Adipose tissue (tissue), 3 donors: ENCODE results near the gene SLC16A5. TPM values are rescaled to one million over a fixed set of nuclear protein-coding genes. Genes with fewer than 3 reads are reported as not detected.

Experiments
- H3K27ac ChIP-seq: one replicate; pipeline ENCODE4 v1.5.1; 2013; ENCODE audit warnings: low read depth, low read length
- WGBS, 3 donors: extraction: QIAGEN DNeasy Blood & Tissue Kit; methylation state at CpG; one replicate each; pipeline ENCODE4 v1.1.7; 2013; 5-methylcytosine and 5-hydroxymethylcytosine counted together
- polyA plus RNA-seq, 3 donors: library from polyadenylated mRNA; stranded (reverse); fragments of 200-250 nt; gene quantifications; one replicate each; pipeline ENCODE4 v1.2.3, GENCODE V29; 2013
- donor health status: healthy with polysubstance abuse.
- donor health status: Bipolar disorder and iron deficiency.
- donor health status: healthy.

SLC16A5 gene
- polyA plus RNA-seq, 3 donors = 2.0 to 7.1 (median 5.6) TPM

DNA sequence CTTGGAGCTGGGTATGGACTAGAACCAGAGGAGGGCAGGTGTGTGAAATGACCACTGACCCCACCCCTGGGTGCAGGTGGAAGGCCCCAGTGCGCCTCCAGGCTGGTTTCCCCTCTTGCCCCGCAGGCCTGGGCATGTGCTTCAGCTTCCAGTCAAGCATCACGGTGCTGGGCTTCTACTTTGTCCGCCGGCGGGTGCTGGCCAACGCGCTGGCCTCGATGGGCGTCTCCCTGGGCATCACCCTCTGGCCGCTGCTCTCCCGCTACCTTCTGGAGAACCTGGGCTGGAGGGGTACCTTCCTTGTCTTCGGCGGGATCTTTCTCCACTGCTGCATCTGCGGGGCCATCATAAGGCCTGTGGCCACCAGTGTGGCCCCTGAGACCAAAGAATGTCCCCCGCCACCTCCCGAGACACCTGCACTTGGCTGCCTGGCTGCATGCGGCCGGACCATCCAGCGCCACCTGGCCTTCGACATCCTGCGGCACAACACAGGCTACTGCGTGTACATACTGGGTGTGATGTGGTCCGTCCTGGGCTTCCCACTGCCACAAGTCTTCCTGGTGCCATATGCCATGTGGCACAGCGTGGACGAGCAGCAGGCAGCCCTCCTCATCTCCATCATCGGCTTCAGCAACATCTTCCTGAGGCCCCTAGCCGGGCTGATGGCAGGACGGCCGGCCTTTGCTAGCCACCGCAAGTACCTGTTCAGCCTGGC lies 12.3 kb downstream of the SLC16A5 start:
- 95 to 98% (median 96%) methylated on average over 31 of the region's 31 CpGs for WGBS, 3 donors
- no peak overlapping the region for H3K27ac ChIP-seq

- WGBS, 3 donors = 41 to 71% (median 45%) methylated on average over 11 to 12 of the region's 12 CpGs
- H3K27ac ChIP-seq = no peak overlapping the region
Measured at GRCh38 chr17:75102385-75102821, 14.6 kb downstream of the SLC16A5 start.

- H3K27ac ChIP-seq = no peak overlapping the region
Measured at GRCh38 chr17:75103601-75104554, 16.1 kb downstream of the SLC16A5 start.

GRCh38 chr17:75105126-75106080 lies 17.6 kb downstream of the SLC16A5 start:
- WGBS, 3 donors = 49 to 67% (median 63%) methylated on average over 18 to 20 of the region's 20 CpGs
- H3K27ac ChIP-seq = no peak overlapping the region

More at GRCh38 chr17:75103601-75104554, 16.1 kb downstream of the SLC16A5 start:
- 79 to 89% (median 88%) methylated on average over 13 to 14 of the region's 14 CpGs for WGBS, 3 donors

DNA sequence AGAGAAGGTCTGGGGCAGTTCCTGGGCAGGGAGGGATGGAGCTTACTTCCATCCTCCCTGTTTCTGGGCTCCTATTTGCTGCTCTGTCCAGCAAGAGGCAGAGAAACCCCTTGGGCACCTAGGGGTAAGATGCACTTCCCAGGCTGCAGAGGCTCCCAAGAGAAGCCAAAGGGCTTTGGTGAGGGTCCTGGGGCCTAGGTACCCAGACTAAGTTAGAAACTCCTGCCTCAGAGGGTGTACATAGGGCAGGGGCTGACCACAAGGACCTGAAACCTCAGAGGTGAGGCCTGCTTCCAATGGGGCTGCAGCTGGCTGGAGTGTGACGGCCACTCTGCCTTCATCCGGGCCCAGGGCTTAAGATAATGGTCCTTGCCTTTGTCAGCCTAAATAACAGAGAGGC lies 20.4 kb downstream of the SLC16A5 start:
- no peak overlapping the region for H3K27ac ChIP-seq
- 81 to 89% (median 86%) methylated on average over 2 of the region's 2 CpGs for WGBS, 3 donors

DNA sequence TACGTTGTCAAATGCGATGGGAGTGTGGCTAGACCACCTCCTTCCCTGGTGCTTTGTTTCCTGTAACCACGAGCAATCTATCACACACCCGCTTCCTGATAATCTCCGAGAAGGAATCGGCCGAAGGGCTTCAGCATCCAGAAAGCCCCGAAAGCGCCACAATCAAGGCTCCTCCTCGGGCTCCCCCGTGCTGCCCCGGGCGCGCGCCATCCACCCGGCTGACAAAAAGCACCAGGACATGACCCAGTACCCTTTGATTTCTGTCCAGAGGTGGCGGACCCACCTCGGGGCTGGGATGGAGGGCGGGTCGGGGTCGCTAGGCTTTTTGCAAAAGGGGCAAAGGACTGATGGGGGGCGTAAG lies 21.3 kb downstream of the SLC16A5 start:
- WGBS, 3 donors = 6 to 24% (median 7%) methylated on average over 22 of the region's 22 CpGs
- H3K27ac ChIP-seq = no peak overlapping the region

GRCh38 chr17:75109407-75110233 lies 21.9 kb downstream of the SLC16A5 start, which contains the start of gene ARMC7:
Gene ARMC7, plus strand, starts transcription at chr17:75109969. Its CDS starts 320 bp downstream, at chr17:75110289.
- WGBS, 3 donors = 0% methylated on average over 60 to 68 of the region's 68 CpGs
- H3K27ac ChIP-seq = no peak within 1 kb of the TSS

DNA sequence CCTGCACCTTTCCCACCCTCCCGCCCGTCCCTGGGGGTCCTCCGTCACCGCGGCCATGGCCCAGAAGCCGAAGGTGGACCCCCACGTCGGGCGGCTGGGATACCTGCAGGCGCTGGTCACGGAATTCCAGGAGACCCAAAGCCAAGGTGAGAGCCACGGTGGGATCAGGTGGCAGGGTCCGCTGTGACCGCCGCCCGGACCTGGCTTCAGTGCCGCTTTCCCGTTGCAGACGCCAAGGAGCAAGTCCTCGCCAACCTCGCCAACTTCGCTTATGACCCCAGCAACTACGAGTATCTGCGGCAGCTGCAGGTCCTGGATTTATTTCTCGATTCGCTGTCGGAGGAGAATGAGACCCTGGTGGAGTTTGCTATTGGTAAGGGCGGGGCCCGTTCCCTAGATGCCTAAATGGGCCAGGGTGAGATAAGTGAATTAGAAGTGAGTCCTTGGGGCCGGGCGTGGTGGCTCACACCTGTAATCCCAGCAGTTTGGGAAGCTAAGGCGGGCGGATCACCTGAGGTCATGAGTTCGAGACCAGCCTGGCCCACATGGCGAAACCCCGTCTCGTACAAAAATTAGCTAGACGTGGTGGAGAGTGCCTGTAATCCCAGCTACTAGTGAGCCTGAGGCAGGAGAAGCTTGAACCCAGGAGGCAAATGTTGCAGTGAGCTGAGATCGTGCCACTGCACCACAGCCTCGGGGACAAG lies 22.6 kb downstream of the SLC16A5 start:
- no peak overlapping the region for H3K27ac ChIP-seq
- WGBS, 3 donors = 19 to 24% (median 21%) methylated on average over 35 to 40 of the region's 40 CpGs

GRCh38 chr17:75111777-75112335 lies 24.1 kb downstream of the SLC16A5 start:
- H3K27ac ChIP-seq = no peak overlapping the region
- WGBS, 3 donors = 70 to 90% (median 83%) methylated on average over 7 of the region's 7 CpGs

DNA sequence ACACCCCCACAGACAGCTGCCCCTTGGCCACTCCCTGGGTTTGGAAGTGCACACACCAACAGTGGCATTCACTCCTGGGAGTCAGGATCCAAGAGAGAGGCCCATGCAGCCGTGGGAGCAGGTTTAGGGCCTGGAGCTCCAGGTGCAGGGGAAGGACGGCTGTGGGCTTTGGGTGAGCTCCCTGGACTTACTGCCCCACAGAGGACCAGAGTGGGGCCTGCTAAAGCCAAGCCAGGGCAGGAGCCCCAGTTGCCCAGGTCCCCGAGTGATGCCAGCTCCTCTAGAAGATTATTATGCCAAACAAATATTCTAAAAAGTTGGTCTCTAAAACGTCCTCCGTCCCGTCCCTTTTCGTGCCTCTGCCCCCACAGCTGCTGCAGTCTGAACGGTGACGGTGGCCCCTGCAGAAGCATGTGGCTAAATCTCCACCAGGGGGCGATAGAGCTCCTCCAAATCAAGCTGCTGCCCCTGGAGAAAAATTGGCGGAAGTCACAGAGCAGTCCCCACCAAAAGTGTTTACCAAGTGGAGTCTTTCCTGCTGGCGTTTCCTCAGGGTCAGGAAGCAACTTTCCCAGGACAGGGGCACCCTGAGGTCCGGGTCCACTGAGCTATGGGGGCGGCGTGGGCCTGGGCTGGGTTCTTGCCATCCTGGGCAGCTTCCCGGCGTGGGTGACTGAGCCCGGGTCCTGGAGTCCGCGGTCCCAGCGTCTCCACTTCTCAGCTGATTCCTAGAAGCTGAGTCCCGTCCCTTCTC lies 26.2 kb downstream of the SLC16A5 start:
- no peak overlapping the region for H3K27ac ChIP-seq
- WGBS, 3 donors = 2 to 4% (median 2%) methylated on average over 22 of the region's 22 CpGs

DNA sequence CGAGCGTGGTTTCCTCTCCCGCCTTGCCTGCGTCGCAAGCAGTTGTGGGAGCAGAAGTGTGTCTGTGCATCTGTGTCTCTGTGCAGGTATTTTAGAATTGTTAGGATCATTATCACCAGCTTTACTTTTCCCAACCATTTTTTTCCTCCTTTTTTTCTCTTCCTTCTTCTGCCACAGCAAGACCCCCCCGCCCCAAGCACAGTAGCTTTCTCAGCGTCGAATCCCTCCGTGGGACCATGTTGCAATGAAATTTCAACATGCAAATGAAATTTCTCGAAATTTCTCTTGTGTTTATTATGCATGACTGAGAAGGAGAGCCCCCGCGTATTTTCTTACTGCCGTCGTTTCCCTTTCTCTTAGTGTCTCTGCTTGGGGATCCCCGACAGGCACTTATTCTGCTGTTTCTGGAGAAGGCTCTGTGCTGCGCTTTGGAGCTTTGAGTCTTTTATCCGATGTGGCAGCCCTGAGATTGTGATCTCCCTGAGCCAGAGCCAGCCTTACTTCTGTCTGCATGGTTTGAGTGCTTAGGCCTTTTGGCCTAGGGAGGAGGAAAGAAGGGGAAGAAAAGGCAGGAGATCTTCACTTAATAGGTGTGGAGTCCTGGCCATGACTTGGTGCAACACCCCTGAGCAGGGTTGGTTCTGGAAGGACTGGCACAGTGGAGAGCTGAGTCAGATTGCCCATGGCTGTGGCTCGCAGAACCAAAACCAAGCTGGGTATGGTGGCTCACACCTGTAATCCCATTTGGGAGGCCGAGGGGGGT lies 27.0 kb downstream of the SLC16A5 start:
- H3K27ac ChIP-seq = no peak overlapping the region
- WGBS, 3 donors = 26 to 40% (median 31%) methylated on average over 19 of the region's 19 CpGs

GRCh38 chr17:75115555-75115954 lies 27.8 kb downstream of the SLC16A5 start:
- H3K27ac ChIP-seq = no peak overlapping the region

DNA sequence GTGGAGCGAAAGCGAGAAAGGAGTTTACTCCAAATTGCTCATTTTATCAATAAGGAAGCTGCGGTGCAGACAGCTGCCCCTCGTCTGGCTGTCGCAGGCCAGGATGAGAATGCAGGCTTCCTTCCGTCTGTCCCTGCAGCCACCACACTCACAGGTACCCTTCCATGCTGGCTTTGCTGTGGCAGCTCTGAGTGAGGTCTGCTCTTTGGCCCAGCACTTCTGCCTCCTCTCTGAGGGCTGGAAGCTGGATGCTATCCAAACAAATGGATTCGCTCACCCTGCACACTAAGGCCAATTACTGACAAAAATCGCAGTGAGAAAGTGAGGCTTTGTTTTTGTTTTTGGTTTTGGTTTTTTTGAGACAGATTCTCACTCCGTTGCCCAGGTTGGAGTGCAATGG lies 29.0 kb downstream of the SLC16A5 start:
- no peak overlapping the region for H3K27ac ChIP-seq
- 58 to 73% (median 72%) methylated on average over 9 of the region's 9 CpGs for WGBS, 3 donors

DNA sequence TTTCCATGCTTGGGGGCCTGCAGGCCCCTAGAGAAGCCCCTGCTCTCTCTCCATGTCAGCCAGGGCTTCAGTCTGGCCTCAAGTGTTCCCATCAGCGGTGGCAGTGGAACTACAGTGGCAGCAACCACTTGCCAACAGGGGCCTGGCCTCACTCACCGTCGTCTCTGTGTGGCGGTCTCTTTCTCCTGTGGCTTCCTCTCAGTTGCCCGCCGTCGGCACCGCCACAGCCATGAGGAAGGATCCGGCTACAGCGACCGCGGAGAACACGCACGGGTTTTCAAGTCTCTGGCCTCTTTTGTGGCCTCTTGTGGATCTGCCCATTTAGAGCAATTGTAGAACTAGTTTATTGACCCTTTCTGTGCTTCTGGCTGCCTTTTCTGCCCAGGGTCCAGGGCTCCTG lies 30.6 kb downstream of the SLC16A5 start:
- H3K27ac ChIP-seq = no peak overlapping the region
- WGBS, 3 donors = 79 to 93% (median 90%) methylated on average over 14 of the region's 14 CpGs

DNA sequence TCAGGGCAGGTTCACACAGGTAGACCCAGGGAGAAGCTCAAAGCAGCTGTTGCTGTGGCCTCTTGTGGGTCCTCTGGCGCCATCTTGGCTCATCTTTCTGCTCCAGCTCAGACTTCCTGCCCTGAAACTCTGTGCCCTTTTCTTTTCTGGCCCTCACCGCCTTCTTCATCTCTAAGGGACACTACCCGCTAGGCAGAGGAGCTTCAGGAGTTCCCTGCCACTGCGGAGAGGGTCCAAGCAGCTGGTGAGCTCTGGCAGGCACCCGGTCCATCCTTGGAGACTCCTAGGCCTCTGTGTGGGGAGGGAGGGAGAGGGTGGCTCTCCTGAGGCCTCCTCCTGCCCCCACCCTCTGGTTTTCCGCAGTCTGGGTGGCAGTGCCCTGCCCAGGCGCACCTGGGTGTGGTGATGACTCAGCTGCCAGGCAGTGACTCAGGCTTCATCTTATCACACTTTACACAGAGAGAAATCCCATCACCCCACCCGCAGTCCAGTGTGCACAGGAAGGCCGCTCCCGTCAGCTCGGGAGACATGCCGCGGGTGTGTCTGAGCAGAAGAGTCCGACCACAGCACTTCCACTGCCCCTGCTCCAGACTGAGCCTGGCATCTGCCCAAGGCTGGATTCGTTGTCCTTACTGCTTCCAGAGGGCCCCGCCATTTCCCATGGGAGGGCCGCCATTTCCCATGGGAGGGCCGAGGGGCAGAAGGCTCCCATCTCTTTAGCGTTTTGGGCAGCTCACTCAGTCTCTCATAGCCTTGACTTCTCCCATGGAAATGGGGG lies 36.5 kb downstream of the SLC16A5 start:
- WGBS, 3 donors = 42 to 80% (median 57%) methylated on average over 19 of the region's 19 CpGs
- H3K27ac ChIP-seq = no peak overlapping the region
